ENCODE measurements around the gene TRAP1.
A peak's percentile ranks its signal among the peaks of the same experiment; 100 is the strongest.
"Not testable (repeated sequence)": the region's sequence is repeated elsewhere in the genome, so short reads cannot be mapped to it uniquely, and the experiment has no call there.

Gene TRAP1

GRCh38 chr16:3670711-3671110 lies 46.6 kb downstream of the TRAP1 start:
- DNase-seq, result no peak

- DNase-seq, result no peak
These were observed 48.2 kb downstream of the TRAP1 start for GRCh38 chr16:3669082-3669481.

- no peak for DNase-seq
These were observed 48.7 kb downstream of the TRAP1 start for GRCh38 chr16:3668626-3669025.

- DNase-seq, result no peak
These were observed 51.8 kb downstream of the TRAP1 start for GRCh38 chr16:3665508-3665907.

GRCh38 chr16:3664187-3664896 lies 53.0 kb downstream of the TRAP1 start:
- no peak for DNase-seq

GRCh38 chr16:3662601-3663000 lies 54.7 kb downstream of the TRAP1 start:
- no peak for DNase-seq

- DNase-seq, result no peak
These were observed 55.4 kb downstream of the TRAP1 start for GRCh38 chr16:3661922-3662321.

GRCh38 chr16:3661311-3661710 lies 56.0 kb downstream of the TRAP1 start:
- DNase-seq, result no peak

GRCh38 chr16:3659251-3659650 lies 58.1 kb downstream of the TRAP1 start:
- peak; percentile 77 for DNase-seq

GRCh38 chr16:3656491-3657468 lies 60.5 kb downstream of the TRAP1 start:
- no peak for DNase-seq

GRCh38 chr16:3656160-3656490 lies 61.2 kb downstream of the TRAP1 start:
- not testable (repeated sequence) for DNase-seq

GRCh38 chr16:3655396-3656159 lies 61.7 kb downstream of the TRAP1 start:
- no peak for DNase-seq

- DNase-seq, result no peak
These were observed 62.3 kb downstream of the TRAP1 start for GRCh38 chr16:3655030-3655395.

GRCh38 chr16:3654249-3654991 lies 62.9 kb downstream of the TRAP1 start, which contains the start of gene DNASE1:
TSS of gene DNASE1 (plus strand) at chr16:3654691. CDS start at chr16:3655374, 683 bp downstream.
- peak; percentile 45 for DNase-seq

GRCh38 chr16:3652373-3653195 lies 64.7 kb downstream of the TRAP1 start:
- no peak for DNase-seq

GRCh38 chr16:3651461-3652372 lies 65.6 kb downstream of the TRAP1 start:
- DNase-seq, result no peak

- DNase-seq, result no peak
These were observed 66.6 kb downstream of the TRAP1 start for GRCh38 chr16:3650631-3651265.

GRCh38 chr16:3646348-3646920 lies 70.9 kb downstream of the TRAP1 start:
- DNase-seq, result no peak

GRCh38 chr16:3645504-3646347 lies 71.6 kb downstream of the TRAP1 start:
- DNase-seq, result peak; percentile 59
